GM12891 (cell line): Measurements from ENCODE around the gene CDC42BPG.

Experiments
- DNase-seq: peaks from one replicate; pipeline ENCODE4 v3.0.0; 2011; ENCODE audit warnings: low spot score; ENCODE audit not compliant: insufficient read length
- FAIRE-seq: peaks from 2 replicates; lab custom pipeline; 2011; peaks lifted over from hg19 to GRCh38; lab: Jason Lieb, UNC
- PAX5 ChIP-seq: IDR thresholded peaks from 2 replicates; pipeline ENCODE4 v1.6.1; 2011; ENCODE audit warnings: low read length, moderate library complexity, mild to moderate bottlenecking; ENCODE audit not compliant: insufficient read depth, severe bottlenecking
- POLR2A ChIP-seq: IDR thresholded peaks from 2 replicates; pipeline ENCODE4 v1.6.1; 2011; ENCODE audit warnings: low read depth, low read length, control low read depth
- POLR2AphosphoS5 ChIP-seq: IDR thresholded peaks from 2 replicates; pipeline ENCODE4 v1.6.1; 2011; ENCODE audit warnings: low read depth, low read length, control low read depth
- POU2F2 ChIP-seq: IDR thresholded peaks from 2 replicates; pipeline ENCODE4 v1.6.1; 2011; ENCODE audit warnings: low read depth, mild to moderate bottlenecking, control low read depth, low read length, moderate library complexity
- SPI1 ChIP-seq: IDR thresholded peaks from 2 replicates; pipeline ENCODE4 v1.6.1; 2011; ENCODE audit warnings: low read depth, low read length, control low read depth
- TAF1 ChIP-seq: IDR thresholded peaks from 2 replicates; pipeline ENCODE4 v1.6.1; 2011; ENCODE audit warnings: low read depth, low read length, control low read depth

The CDC42BPG gene

DNA sequence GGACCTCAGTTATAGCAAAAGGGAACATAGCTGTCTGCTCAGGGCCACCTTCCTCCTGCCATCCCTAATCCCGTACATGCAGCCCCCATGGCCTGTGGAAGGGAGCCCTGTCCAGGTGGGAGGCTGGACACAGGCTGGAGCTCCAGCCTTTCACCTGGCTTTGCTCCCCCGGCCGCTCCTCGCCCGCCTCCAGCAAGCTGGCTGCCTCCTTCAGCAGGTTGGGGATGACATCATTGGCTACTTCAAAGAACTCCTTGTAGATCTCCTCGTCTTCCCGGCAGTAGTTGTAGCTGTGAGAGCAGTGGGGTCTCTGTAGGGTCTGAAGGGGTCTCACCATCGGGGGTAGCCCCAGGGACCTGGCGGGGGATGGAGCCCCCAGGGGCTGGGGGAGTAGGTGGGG, 39.0 kb downstream of the CDC42BPG start:
- TF ChIP-seq TAF1 (no peak), POLR2AphosphoS5 (no peak), PAX5 (no peak), POU2F2 (no peak), SPI1 (no peak)
- no peak for FAIRE-seq
- no peak for DNase-seq

DNA sequence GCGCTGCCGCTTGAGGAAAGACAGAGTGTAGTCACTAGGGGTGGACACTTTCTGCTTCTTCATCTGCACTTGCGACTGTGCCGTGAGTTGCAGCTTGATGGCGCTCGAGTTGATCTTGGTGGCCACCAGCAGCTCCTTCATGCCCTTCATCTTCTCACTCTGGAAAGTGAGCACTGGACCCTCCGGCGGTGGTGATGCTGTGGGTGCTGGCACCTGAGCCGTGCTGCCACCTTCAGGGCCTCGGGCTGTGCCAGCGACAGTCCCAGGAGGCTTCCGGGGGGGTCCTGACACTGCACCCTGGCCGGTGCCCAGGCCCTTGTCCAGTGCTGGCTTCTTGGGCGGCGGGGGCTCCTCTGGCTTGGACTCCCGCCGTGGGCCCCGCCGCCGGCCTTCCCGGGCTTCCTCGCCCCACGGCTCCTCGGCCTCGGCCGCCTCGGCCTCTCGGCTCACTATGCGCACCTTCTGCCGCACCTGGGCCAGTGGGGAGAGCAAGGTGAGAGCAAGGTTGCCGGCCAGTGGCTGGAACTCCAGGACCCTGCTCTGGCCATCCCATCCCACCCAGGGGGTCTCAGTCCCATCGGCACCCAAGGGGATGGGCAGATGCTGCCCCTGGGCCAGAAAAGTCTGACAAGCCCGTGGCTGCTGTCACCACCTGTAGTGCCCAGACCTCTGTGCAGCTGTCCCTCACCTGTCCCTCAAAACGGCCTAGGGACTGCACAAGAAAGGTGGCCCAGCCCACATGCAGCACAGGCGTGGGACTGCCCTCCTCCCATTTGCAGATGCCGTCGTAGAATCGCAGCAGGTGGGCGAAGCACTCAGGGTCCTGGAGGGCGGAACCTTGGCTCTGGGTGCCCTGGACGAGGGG, 39.9 kb downstream of the CDC42BPG start:
- no peak for FAIRE-seq
- no peak for DNase-seq
- TF ChIP-seq POLR2A, result no peak

DNA sequence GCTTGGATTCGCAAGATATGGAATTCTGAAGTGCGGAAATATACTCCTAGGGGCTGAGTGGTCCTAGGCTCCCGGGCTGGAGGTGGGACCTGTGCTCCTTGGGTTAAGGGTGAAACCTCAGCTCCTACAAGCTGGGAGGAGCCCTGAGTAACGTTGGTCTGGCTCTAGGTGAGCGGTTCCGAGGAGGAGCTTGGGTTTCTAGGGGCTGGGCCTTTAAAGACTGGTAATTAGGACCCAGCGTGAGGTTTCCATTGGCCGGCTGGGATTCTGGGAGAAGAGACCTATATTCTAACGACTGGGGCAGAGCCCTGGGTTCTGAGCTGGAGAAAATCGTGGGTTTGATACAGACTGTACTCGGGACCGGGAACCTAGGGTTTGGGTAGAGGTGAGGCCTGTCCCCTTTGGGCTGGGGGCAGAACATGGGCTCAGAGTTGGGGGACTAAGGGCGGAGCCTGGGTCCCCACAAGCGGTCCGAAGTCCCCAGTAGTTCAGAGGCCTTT, 40.6 kb downstream of the CDC42BPG start:
- DNase-seq (no peak), FAIRE-seq (no peak)
- TF ChIP-seq POLR2AphosphoS5 (no peak), POLR2A (no peak), POU2F2 (no peak), TAF1 (no peak), PAX5 (no peak), SPI1 (no peak)

DNA sequence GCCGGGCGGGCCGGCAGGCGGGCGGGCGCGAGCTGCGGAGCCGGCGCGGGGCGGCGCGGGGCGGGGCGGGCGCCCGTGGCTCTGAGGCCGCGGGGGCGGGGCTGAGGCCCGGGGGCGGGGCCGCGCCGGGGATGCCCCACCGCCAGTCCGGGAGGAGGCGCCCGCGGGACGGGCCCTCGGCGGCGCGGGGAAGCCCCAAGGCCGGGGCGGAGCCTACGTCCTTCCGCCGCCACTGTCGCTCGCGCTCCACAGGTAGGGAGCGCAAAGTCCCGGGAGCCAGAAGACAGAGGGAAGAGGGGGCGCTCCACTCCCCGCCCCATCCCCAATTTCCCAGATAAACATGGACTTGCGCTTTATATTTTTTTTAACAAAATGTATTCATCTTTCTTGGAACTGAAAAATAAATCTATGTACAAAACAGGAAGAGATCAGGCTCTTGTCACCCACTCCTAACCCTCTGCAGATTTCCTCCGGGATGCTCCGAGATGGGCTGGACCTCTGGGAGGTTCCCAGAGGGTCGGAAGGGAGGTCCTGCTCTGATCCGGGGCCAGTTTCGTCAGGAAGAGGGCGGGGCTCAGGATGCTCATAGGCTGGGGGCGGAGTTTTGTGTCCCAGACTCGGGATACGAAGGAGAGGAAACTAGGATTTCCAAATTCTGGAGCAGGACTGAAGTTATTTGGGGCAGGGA, 41.2 kb downstream of the CDC42BPG start, which contains the start of gene MAP4K2:
Gene MAP4K2, minus strand, starts transcription at position 57 of the 688 bp plus-strand sequence. CDS start 65 bp downstream, outside the sequence.
- peak; percentile 84 for FAIRE-seq
- peak; percentile 98 for DNase-seq
- TF ChIP-seq POLR2A (no peak), POLR2AphosphoS5 (no peak), PAX5 (no peak), SPI1 (no peak), TAF1 (no peak), POU2F2 (no peak)

DNA sequence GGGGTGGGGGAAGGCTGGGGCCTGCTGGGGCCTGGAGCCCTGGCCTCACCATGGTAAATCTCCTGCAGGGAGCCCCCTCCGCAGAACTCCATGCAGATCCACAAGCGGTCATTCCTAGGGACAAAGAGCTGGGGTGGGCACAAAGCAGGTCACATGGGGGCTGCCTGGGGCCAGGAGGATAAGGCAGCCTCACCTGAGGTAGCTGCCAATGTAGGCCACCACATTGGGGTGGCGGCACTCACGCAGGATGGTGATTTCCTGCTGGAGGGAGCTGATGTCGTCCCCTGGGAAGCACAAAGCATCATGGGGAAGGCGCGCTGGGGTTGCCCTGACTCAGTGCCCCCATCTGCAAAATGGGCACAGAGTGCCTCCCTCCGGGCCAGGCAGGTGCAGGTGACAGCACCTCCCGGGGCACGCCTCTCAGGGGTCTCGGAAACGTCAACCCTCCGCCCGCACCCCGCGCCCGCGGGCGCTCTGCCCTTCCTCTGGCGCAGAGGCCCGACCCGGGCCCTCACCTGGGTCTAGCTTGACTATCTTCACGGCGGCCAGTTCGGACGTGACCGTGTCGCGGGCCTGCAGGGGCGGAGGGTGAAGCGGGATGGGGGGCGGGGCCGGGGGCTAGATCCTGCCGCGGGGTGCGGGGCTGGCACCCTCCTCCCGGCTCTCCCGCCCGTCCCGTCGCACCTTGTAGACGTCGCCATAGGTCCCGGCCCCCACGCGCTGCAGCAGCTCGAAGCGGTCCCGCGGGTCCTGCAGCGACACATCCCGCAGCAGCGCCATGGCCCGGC, 41.9 kb downstream of the CDC42BPG start:
- peak; percentile 90 for FAIRE-seq
- DNase-seq, result no peak
- no peak for TF ChIP-seq POU2F2
- TF ChIP-seq POLR2AphosphoS5, result no peak
- TF ChIP-seq TAF1, result no peak
- TF ChIP-seq SPI1, result no peak
- no peak for TF ChIP-seq POLR2A
- no peak for TF ChIP-seq PAX5

DNA sequence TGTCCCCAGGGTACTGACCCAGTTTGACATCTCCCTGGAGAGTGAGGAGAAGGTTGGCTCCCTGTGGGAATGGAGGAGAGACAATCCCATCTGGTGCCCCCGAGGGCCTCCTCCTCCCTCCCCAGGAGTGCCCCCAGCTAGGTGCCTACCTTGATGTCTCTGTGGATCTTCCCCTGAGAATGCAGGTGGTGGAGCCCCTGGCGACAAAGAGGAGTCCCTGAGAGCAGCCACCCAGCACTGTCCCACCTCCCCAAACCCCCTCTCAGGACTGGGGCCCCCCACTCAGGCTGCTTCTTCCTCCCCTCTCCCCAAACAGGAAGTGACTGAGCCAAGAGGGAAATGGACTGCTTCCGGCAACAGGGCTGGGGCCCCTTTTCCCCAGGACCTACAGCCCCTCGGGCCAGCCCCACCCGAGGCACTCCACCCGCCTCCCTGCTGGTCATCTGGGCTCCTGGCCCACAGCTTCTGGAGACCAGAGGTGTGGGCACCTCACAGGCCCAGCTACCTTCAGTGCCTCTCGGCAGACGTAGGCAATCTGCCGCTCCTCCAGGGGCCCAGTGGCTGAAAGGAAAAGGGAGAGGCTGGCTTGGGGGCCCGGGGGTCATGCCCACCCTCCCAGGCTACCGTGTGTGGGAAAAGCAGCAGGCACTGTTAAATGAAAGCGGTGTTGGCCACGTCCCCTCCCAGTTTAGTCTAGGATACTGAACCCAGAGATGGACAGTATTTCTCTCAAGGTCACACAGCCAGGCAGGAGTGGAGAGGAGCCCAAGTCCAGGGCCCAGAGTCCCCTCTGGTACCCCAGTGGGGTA, 42.7 kb downstream of the CDC42BPG start:
- TF ChIP-seq TAF1 (no peak), POLR2AphosphoS5 (no peak), POLR2A (no peak), SPI1 (peak; percentile 21; the same call in 1 of the 2 replicates), PAX5 (no peak)
- DNase-seq, result no peak
- peak; percentile 61 for FAIRE-seq

DNA sequence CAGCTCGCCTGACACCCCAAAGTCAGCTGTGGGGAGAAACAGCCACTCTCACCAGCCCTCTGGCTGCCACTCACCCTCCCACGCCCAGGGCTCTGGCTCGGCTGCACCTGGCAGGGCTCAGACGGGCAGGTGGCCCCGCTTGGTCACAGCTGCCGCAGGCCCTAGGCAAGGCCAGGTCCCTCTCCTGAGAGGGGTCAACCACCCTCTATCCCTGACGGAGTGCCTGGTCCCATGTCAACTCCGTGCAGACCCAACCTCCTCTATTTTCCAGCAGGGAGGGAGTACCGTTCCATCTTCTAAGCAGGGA, 43.3 kb downstream of the CDC42BPG start:
- FAIRE-seq, result peak; percentile 76
- no peak for DNase-seq
- no peak for TF ChIP-seq SPI1
- TF ChIP-seq POU2F2, result no peak
- TF ChIP-seq PAX5, result no peak
- no peak for TF ChIP-seq POLR2A
- TF ChIP-seq POLR2AphosphoS5, result no peak
- TF ChIP-seq TAF1, result no peak

DNA sequence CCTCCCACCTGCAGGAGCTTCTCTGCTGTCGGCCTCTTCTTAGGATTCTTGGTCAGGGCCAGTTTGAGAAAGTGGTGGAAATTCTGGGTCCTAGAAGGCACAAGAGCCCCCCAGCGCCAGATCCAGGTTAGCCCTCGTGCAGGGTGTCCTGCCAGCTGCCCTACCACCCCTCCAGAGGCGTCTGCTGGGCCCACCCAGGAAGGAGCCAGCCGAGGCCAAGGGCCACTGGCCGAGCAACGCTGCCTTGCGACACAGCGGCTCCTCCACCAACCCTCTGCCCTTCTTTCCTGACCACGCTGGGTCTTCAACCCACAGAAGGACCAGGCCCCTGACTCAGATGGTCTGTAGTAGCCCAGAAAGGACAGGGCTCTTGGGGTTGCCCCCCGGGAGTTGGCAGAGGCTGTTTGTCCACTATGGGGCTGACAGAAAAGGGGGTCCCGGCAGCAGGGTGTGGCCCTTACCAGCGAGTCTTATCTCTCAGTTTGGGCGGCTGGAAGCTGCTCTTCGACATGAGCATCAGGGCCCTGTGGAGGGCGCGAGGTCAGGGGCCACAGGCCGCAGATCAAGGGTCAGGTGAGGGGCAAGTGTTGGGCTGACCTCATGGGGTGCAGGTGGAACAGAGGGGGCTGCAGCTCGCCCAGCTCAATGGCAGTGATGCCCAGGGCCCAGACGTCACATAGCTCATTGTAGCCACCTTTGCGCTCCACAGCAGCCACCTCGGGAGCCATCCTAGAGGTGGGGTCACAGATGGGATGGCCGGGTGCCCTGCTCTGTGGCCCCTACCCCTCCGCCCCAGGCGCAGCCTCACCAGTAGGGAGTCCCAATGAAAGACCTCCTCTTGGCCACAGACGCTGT, 43.9 kb downstream of the CDC42BPG start:
- DNase-seq, result no peak
- FAIRE-seq, result peak; percentile 35
- TF ChIP-seq POLR2A, result no peak
- TF ChIP-seq POU2F2, result no peak
- no peak for TF ChIP-seq TAF1
- no peak for TF ChIP-seq POLR2AphosphoS5
